ENCODE results near the gene DCUN1D2.

The DCUN1D2 gene

GRCh38 chr13:113428871-113429607, 61.5 kb downstream of the DCUN1D2 start:
- H3K36me3 ChIP-seq (ENCODE audit: insufficient read depth): no peaks in the 10 kb centered on the region
- H3K27me3 ChIP-seq (ENCODE audit: insufficient read depth, low read depth): no peaks in the 10 kb centered on the region
- peaks cover 17% of the 10 kb centered on the region for H3K4me1 ChIP-seq (ENCODE audit: low read depth, poor library complexity, severe bottlenecking)
- no peaks in the 10 kb centered on the region for H3K79me2 ChIP-seq (ENCODE audit: insufficient read depth, low read depth)
- H4K20me1 ChIP-seq (ENCODE audit: insufficient read depth): no peaks in the 10 kb centered on the region
- no peak overlapping the region for H2AFZ ChIP-seq (ENCODE audit: low read depth)
- H3K4me2 ChIP-seq: no peak overlapping the region
- H3K9ac ChIP-seq: no peak overlapping the region
- no peak for TF ChIP-seq CTCF (conservative IDR thresholded peaks at IDR 0.05; ENCODE audit: low read depth, low read length)
- no peak overlapping the region for H3K4me3 ChIP-seq (IDR thresholded peaks at IDR 0.05; ENCODE audit: insufficient read depth, low read depth, low read length)
- no peak overlapping the region for H3K27ac ChIP-seq

- peaks cover 17% of the 10 kb centered on the region for H3K4me1 ChIP-seq (ENCODE audit: low read depth, poor library complexity, severe bottlenecking)
- H3K4me3 ChIP-seq (IDR thresholded peaks at IDR 0.05; ENCODE audit: insufficient read depth, low read depth, low read length): no peak overlapping the region
- no peak overlapping the region for H3K27ac ChIP-seq
These were observed 62.0 kb downstream of the DCUN1D2 start for GRCh38 chr13:113428469-113428865.

GRCh38 chr13:113427562-113428468, 62.7 kb downstream of the DCUN1D2 start:
- Histone ChIP-seq H3K79me2 (ENCODE audit: insufficient read depth, low read depth) (no peaks in the 10 kb centered on the region), H4K20me1 (ENCODE audit: insufficient read depth) (no peaks in the 10 kb centered on the region), H3K27ac (no peak overlapping the region), H3K4me2 (no peak overlapping the region; the same call in 1 of the 2 replicates), H3K4me1 (ENCODE audit: low read depth, poor library complexity, severe bottlenecking) (peaks cover 17% of the 10 kb centered on the region), H3K9ac (no peak overlapping the region), H2AFZ (ENCODE audit: low read depth) (no peak overlapping the region), H3K36me3 (ENCODE audit: insufficient read depth) (no peaks in the 10 kb centered on the region), H3K27me3 (ENCODE audit: insufficient read depth, low read depth) (no peaks in the 10 kb centered on the region; the same call in 1 of the 2 replicates), H3K4me3 (IDR thresholded peaks at IDR 0.05; ENCODE audit: insufficient read depth, low read depth, low read length) (no peak overlapping the region)
- no peak for TF ChIP-seq CTCF (conservative IDR thresholded peaks at IDR 0.05; ENCODE audit: low read depth, low read length)

More at GRCh38 chr13:113428469-113428865, 62.0 kb downstream of the DCUN1D2 start:
- no peaks in the 10 kb centered on the region; the same call in 1 of the 2 replicates for H3K27me3 ChIP-seq (ENCODE audit: insufficient read depth, low read depth)
- no peaks in the 10 kb centered on the region for H3K79me2 ChIP-seq (ENCODE audit: insufficient read depth, low read depth)
- no peaks in the 10 kb centered on the region for H3K36me3 ChIP-seq (ENCODE audit: insufficient read depth)
- no peaks in the 10 kb centered on the region for H4K20me1 ChIP-seq (ENCODE audit: insufficient read depth)
- H2AFZ ChIP-seq (ENCODE audit: low read depth): no peak overlapping the region
- H3K9ac ChIP-seq: no peak overlapping the region
- TF ChIP-seq CTCF (conservative IDR thresholded peaks at IDR 0.05; ENCODE audit: low read depth, low read length): no peak
- H3K4me2 ChIP-seq: no peak overlapping the region

GRCh38 chr13:113426591-113426986, 63.9 kb downstream of the DCUN1D2 start:
- no peaks in the 10 kb centered on the region for H3K79me2 ChIP-seq (ENCODE audit: insufficient read depth, low read depth)
- H3K27ac ChIP-seq: no peak overlapping the region; the same call in 1 of the 2 replicates
- H3K9ac ChIP-seq: peak overlapping the region; percentile 14; the same call in 1 of the 2 replicates
- H2AFZ ChIP-seq (ENCODE audit: low read depth): peak overlapping the region; percentile 34; the same call in 1 of the 2 replicates
- no peak for TF ChIP-seq CTCF (conservative IDR thresholded peaks at IDR 0.05; ENCODE audit: low read depth, low read length)
- no peaks in the 10 kb centered on the region for H3K36me3 ChIP-seq (ENCODE audit: insufficient read depth)
- H3K4me3 ChIP-seq (IDR thresholded peaks at IDR 0.05; ENCODE audit: insufficient read depth, low read depth, low read length): no peak overlapping the region
- H3K27me3 ChIP-seq (ENCODE audit: insufficient read depth, low read depth): no peaks in the 10 kb centered on the region; the same call in 1 of the 2 replicates
- peak overlapping the region; percentile 76 for H3K4me2 ChIP-seq
- peaks cover 17% of the 10 kb centered on the region for H3K4me1 ChIP-seq (ENCODE audit: low read depth, poor library complexity, severe bottlenecking)
- no peaks in the 10 kb centered on the region for H4K20me1 ChIP-seq (ENCODE audit: insufficient read depth)
